ENCODE data around the gene SLC3A2. TPM values are rescaled to one million over a fixed set of nuclear protein-coding genes. Genes with fewer than 3 reads are reported as not detected.

SLC3A2 gene
- 128 and 158 TPM in 2 replicates for total RNA-seq

GRCh38 chr11:62880803-62881578, at the start of gene SLC3A2:
Gene SLC3A2, plus strand, starts transcription at chr11:62880896. Its CDS starts 128 bp downstream, at chr11:62881024.

GRCh38 chr11:62831520-62832335, 49.0 kb upstream of the SLC3A2 start, which contains the start of gene STX5:
Gene STX5, minus strand, starts transcription at chr11:62832051. Its CDS starts 808 bp downstream, at chr11:62831243.

GRCh38 chr11:62832336-62833234, 48.1 kb upstream of the SLC3A2 start, which contains the start of gene TEX54:
Gene TEX54, minus strand, starts transcription at chr11:62832841.

GRCh38 chr11:62839050-62839945, 41.4 kb upstream of the SLC3A2 start, which contains the start of gene WDR74:
Gene WDR74, minus strand, starts transcription at chr11:62839590. Its CDS starts 20 bp downstream, at chr11:62839570.

GRCh38 chr11:62921201-62921572, 40.5 kb downstream of the SLC3A2 start, which contains the start of gene CHRM1:
Gene CHRM1, minus strand, starts transcription at chr11:62921363. Its CDS starts 10,263 bp downstream, at chr11:62911100.

Small RNA genes within 50 kb of the gene (small RNA-seq; reads per million reads assigned to genes)
- gene RF00099 (not detected), gene RN7SL259P (not detected), gene SNORD22 (not detected), gene SNORD26 (not detected), gene SNORD27 (not detected), gene SNORD28 (not detected), gene SNORD30 (283 reads per million, percentile 99 among the genes with 10 or more reads in this experiment)

Other genes starting within 250 kb of the SLC3A2 start
- 219 and 230 TPM in 2 replicates for gene GANAB, start 234.3 kb upstream of the SLC3A2 start, total RNA-seq
- gene INTS5, start 227.6 kb upstream of the SLC3A2 start, total RNA-seq: 23.5 and 27.5 TPM in 2 replicates
- gene C11orf98, start 215.7 kb upstream of the SLC3A2 start, total RNA-seq: 32.7 and 44.0 TPM in 2 replicates
- 7.7 and 10.6 TPM in 2 replicates for gene CSKMT, start 215.6 kb upstream of the SLC3A2 start, total RNA-seq
- gene UQCC3, start 209.2 kb upstream of the SLC3A2 start, total RNA-seq: 5.8 and 5.9 TPM in 2 replicates
- gene LBHD1, start 208.6 kb upstream of the SLC3A2 start, total RNA-seq: 4.8 and 6.0 TPM in 2 replicates
- 96.7 and 129 TPM in 2 replicates for gene UBXN1, start 201.8 kb upstream of the SLC3A2 start, total RNA-seq
- not detected in 2 replicates for gene LRRN4CL, start 191.4 kb upstream of the SLC3A2 start, total RNA-seq
- 16.5 and 16.8 TPM in 2 replicates for gene BSCL2, start 173.5 kb upstream of the SLC3A2 start, total RNA-seq
- not detected in 2 replicates for gene GNG3, start 173.2 kb upstream of the SLC3A2 start, total RNA-seq
- gene HNRNPUL2, start 153.4 kb upstream of the SLC3A2 start, total RNA-seq: 22.6 and 24.3 TPM in 2 replicates
- gene TTC9C, start 152.4 kb upstream of the SLC3A2 start, total RNA-seq: 27.1 and 32.9 TPM in 2 replicates
- 7.2 and 8.0 TPM in 2 replicates for gene ZBTB3, start 126.7 kb upstream of the SLC3A2 start, total RNA-seq
- gene POLR2G, start 119.3 kb upstream of the SLC3A2 start, total RNA-seq: 44.5 and 48.2 TPM in 2 replicates
- gene TAF6L, start 109.5 kb upstream of the SLC3A2 start, total RNA-seq: 16.2 and 19.7 TPM in 2 replicates
- 28.4 and 31.9 TPM in 2 replicates for gene TMEM179B, start 93.5 kb upstream of the SLC3A2 start, total RNA-seq
- 8.9 and 10.1 TPM in 2 replicates for gene TMEM223, start 88.9 kb upstream of the SLC3A2 start, total RNA-seq
- 47.5 and 52.9 TPM in 2 replicates for gene NXF1, start 75.5 kb upstream of the SLC3A2 start, total RNA-seq
- 28.1 TPM in 2 replicates for gene STX5, start 48.8 kb upstream of the SLC3A2 start, total RNA-seq
- gene TEX54, start 48.1 kb upstream of the SLC3A2 start, total RNA-seq: not detected in 2 replicates
- 38.7 and 44.7 TPM in 2 replicates for gene WDR74, start 41.3 kb upstream of the SLC3A2 start, total RNA-seq
- not detected in 2 replicates for gene CHRM1, start 40.5 kb downstream of the SLC3A2 start, total RNA-seq
- gene SLC22A6, start 104.1 kb downstream of the SLC3A2 start, total RNA-seq: not detected in 2 replicates
- not detected in 2 replicates for gene SLC22A8, start 134.9 kb downstream of the SLC3A2 start, total RNA-seq